GM18507 (cell line): ENCODE results near the gene SUZ12.
"Not testable (repeated sequence)": the region's sequence is repeated elsewhere in the genome, so short reads cannot be mapped to it uniquely, and the experiment has no call there.

Source experiments
- DNase-seq: peaks from one replicate; pipeline ENCODE4 v3.0.0; 2011; ENCODE audit warnings: low read depth; ENCODE audit not compliant: insufficient read length; ENCODE audit errors: extremely low spot score
- FAIRE-seq: peaks from 2 replicates; lab custom pipeline; 2011; peaks lifted over from hg19 to GRCh38; lab: Jason Lieb, UNC

Gene SUZ12

GRCh38 chr17:31936615-31937609 lies at the start of gene SUZ12:
TSS of gene SUZ12 (plus strand) at chr17:31937007. CDS start at chr17:31937247, 240 bp downstream.
- FAIRE-seq = peak; percentile 100
- not testable (repeated sequence) for DNase-seq

GRCh38 chr17:31888124-31888523 lies 48.7 kb upstream of the SUZ12 start:
- FAIRE-seq (no peak), DNase-seq (no peak)

- DNase-seq (no peak), FAIRE-seq (peak; percentile 21)
Measured at GRCh38 chr17:31900877-31901276, 35.9 kb upstream of the SUZ12 start.

- FAIRE-seq (peak; percentile 39), DNase-seq (no peak)
Measured at GRCh38 chr17:31902693-31903092, 34.1 kb upstream of the SUZ12 start.

GRCh38 chr17:31903401-31903800 lies 33.4 kb upstream of the SUZ12 start:
- DNase-seq = no peak
- no peak for FAIRE-seq

GRCh38 chr17:31907342-31907962 lies 29.4 kb upstream of the SUZ12 start:
- no peak for FAIRE-seq
- no peak for DNase-seq

GRCh38 chr17:31908386-31908785 lies 28.4 kb upstream of the SUZ12 start:
- no peak for FAIRE-seq

GRCh38 chr17:31912705-31913104 lies 24.1 kb upstream of the SUZ12 start:
- DNase-seq, FAIRE-seq: not testable (repeated sequence)

More at GRCh38 chr17:31908386-31908785, 28.4 kb upstream of the SUZ12 start:
- DNase-seq = no peak

GRCh38 chr17:31915456-31916100 lies 21.2 kb upstream of the SUZ12 start:
- FAIRE-seq (no peak), DNase-seq (no peak)

- FAIRE-seq = no peak
- no peak for DNase-seq
Measured at GRCh38 chr17:31916491-31917064, 20.2 kb upstream of the SUZ12 start.

- FAIRE-seq = no peak
Measured at GRCh38 chr17:31917065-31917529, 19.7 kb upstream of the SUZ12 start.

GRCh38 chr17:31917721-31918120 lies 19.1 kb upstream of the SUZ12 start:
- FAIRE-seq, DNase-seq: not testable (repeated sequence)

More at GRCh38 chr17:31917065-31917529, 19.7 kb upstream of the SUZ12 start:
- no peak for DNase-seq

- FAIRE-seq (no peak), DNase-seq (no peak)
Measured at GRCh38 chr17:31918701-31919128, 18.1 kb upstream of the SUZ12 start.

GRCh38 chr17:31919802-31920525 lies 16.8 kb upstream of the SUZ12 start:
- FAIRE-seq (no peak), DNase-seq (no peak)

- FAIRE-seq (no peak), DNase-seq (no peak)
Measured at GRCh38 chr17:31926100-31926729, 10.6 kb upstream of the SUZ12 start.

GRCh38 chr17:31931756-31932155 lies 5.1 kb upstream of the SUZ12 start:
- FAIRE-seq = no peak
- no peak for DNase-seq

- FAIRE-seq = no peak
- no peak for DNase-seq
Measured at GRCh38 chr17:31935512-31935911, 1.3 kb upstream of the SUZ12 start.

GRCh38 chr17:31937926-31938641 lies 1.3 kb downstream of the SUZ12 start:
- DNase-seq, FAIRE-seq: not testable (repeated sequence)
